Measurements from ENCODE around the gene ATG9A.
A peak's percentile ranks its signal among the peaks of the same experiment; 100 is the strongest.

Gene ATG9A

GRCh38 chr2:219175928-219176817 is 53.3 kb downstream of the ATG9A start:
- Histone ChIP-seq H3K27ac (ENCODE audit: low read length) (peak overlapping the region; percentile 98), H3K4me3 (ENCODE audit: low read length) (peak overlapping the region; percentile 99), H3F3A (ENCODE audit: insufficient read depth, low read length) (peaks cover 22% of the 10 kb centered on the region), H3K79me2 (ENCODE audit: low read length) (peaks cover 54% of the 10 kb centered on the region), H2AFZ (ENCODE audit: low read length) (peak overlapping the region; percentile 97), H3K4me2 (ENCODE audit: low read depth, low read length) (peak overlapping the region; percentile 98), H3K9ac (ENCODE audit: low read length) (peak overlapping the region; percentile 96), H3K9me2 (replicated peaks; ENCODE audit: insufficient read depth, low read length) (no peaks in the 10 kb centered on the region), H3K4me1 (ENCODE audit: low read length) (peaks cover 13% of the 10 kb centered on the region; the same call in 1 of the 2 replicates), H3K27me3 (replicated peaks; ENCODE audit: insufficient read depth, low read length) (no peaks in the 10 kb centered on the region), H3K36me3 (replicated peaks; ENCODE audit: insufficient read depth, low read length) (peaks cover 3% of the 10 kb centered on the region), H3K9me3 (replicated peaks; ENCODE audit: insufficient read depth, low read length) (no peaks in the 10 kb centered on the region), H4K20me1 (ENCODE audit: insufficient read depth, low read length) (no peaks in the 10 kb centered on the region)
- peak; percentile 30 for DNase-seq
- no peak for TF ChIP-seq EZH2phosphoT487 (IDR thresholded peaks at IDR 0.05; ENCODE audit: low read length)
- no peak for TF ChIP-seq CTCF (IDR thresholded peaks at IDR 0.05; ENCODE audit: low read length)
- no peak for TF ChIP-seq EZH2 (optimal IDR thresholded peaks at IDR 0.05; ENCODE audit: low read depth, low read length)

- H3K36me3 ChIP-seq (replicated peaks; ENCODE audit: insufficient read depth, low read length), result peaks cover 3% of the 10 kb centered on the region; the same call in 1 of the 2 replicates
- no peak for TF ChIP-seq EZH2phosphoT487 (IDR thresholded peaks at IDR 0.05; ENCODE audit: low read length)
- TF ChIP-seq CTCF (IDR thresholded peaks at IDR 0.05; ENCODE audit: low read length), result no peak
- TF ChIP-seq EZH2 (optimal IDR thresholded peaks at IDR 0.05; ENCODE audit: low read depth, low read length), result no peak
- no peak overlapping the region for H3K27ac ChIP-seq (ENCODE audit: low read length)
Observed at GRCh38 chr2:219175486-219175885, 54.0 kb downstream of the ATG9A start.

GRCh38 chr2:219174801-219175200 is 54.6 kb downstream of the ATG9A start:
- Histone ChIP-seq H3F3A (ENCODE audit: insufficient read depth, low read length) (peaks cover 22% of the 10 kb centered on the region), H3K4me1 (ENCODE audit: low read length) (peaks cover 13% of the 10 kb centered on the region; the same call in 1 of the 2 replicates), H3K4me2 (ENCODE audit: low read depth, low read length) (no peak overlapping the region), H3K27ac (ENCODE audit: low read length) (no peak overlapping the region), H3K9me2 (replicated peaks; ENCODE audit: insufficient read depth, low read length) (no peaks in the 10 kb centered on the region), H3K79me2 (ENCODE audit: low read length) (peaks cover 45% of the 10 kb centered on the region), H4K20me1 (ENCODE audit: insufficient read depth, low read length) (no peaks in the 10 kb centered on the region), H3K4me3 (ENCODE audit: low read length) (no peak overlapping the region), H3K9me3 (replicated peaks; ENCODE audit: insufficient read depth, low read length) (no peaks in the 10 kb centered on the region), H2AFZ (ENCODE audit: low read length) (no peak overlapping the region), H3K36me3 (replicated peaks; ENCODE audit: insufficient read depth, low read length) (peaks cover 3% of the 10 kb centered on the region; the same call in 1 of the 2 replicates), H3K27me3 (replicated peaks; ENCODE audit: insufficient read depth, low read length) (no peaks in the 10 kb centered on the region), H3K9ac (ENCODE audit: low read length) (no peak overlapping the region)
- no peak for DNase-seq
- no peak for TF ChIP-seq EZH2 (optimal IDR thresholded peaks at IDR 0.05; ENCODE audit: low read depth, low read length)
- no peak for TF ChIP-seq EZH2phosphoT487 (IDR thresholded peaks at IDR 0.05; ENCODE audit: low read length)
- TF ChIP-seq CTCF (IDR thresholded peaks at IDR 0.05; ENCODE audit: low read length), result no peak

More at GRCh38 chr2:219175486-219175885, 54.0 kb downstream of the ATG9A start:
- Histone ChIP-seq H3K4me3 (ENCODE audit: low read length) (peak overlapping the region; percentile 99), H3K4me2 (ENCODE audit: low read depth, low read length) (peak overlapping the region; percentile 98), H3K9ac (ENCODE audit: low read length) (peak overlapping the region; percentile 96; the same call in 1 of the 2 replicates), H3K79me2 (ENCODE audit: low read length) (peaks cover 51% of the 10 kb centered on the region), H4K20me1 (ENCODE audit: insufficient read depth, low read length) (no peaks in the 10 kb centered on the region), H3K9me2 (replicated peaks; ENCODE audit: insufficient read depth, low read length) (no peaks in the 10 kb centered on the region), H2AFZ (ENCODE audit: low read length) (no peak overlapping the region), H3F3A (ENCODE audit: insufficient read depth, low read length) (peaks cover 22% of the 10 kb centered on the region), H3K4me1 (ENCODE audit: low read length) (peaks cover 13% of the 10 kb centered on the region; the same call in 1 of the 2 replicates), H3K27me3 (replicated peaks; ENCODE audit: insufficient read depth, low read length) (no peaks in the 10 kb centered on the region), H3K9me3 (replicated peaks; ENCODE audit: insufficient read depth, low read length) (no peaks in the 10 kb centered on the region)
- DNase-seq, result no peak

All from MM.1S (cell line).